ENCODE results near the gene CDK14.

DNA sequence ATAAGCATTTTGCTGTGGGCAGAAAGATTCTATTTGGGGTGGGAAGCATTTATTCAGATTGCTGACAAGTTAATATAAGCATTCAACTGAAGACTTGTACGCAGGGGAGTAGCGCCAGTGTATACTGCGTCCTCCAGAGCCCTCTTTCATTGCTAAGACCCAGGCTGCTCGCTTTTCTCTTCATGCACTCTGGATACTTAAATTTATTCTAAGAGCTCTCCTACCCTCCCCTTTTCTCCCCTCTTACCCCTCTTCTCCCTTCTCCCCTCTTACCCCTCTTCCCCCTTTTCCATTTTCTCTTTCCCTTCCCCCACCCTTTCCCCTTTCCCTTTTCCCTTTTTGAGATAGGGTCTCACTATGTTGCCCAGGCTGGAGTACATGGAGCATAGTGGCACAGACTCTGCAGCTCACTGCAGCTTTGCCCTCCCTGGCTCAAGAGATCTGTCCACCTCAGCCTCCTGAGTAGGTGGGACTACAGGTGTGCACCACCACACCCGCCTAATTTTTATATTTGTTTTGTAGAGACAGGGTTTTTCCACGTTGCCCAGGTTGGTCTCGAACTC is 125.8 kb downstream of the CDK14 start:
- TF ChIP-seq POLR2A (IDR thresholded peaks at IDR 0.05), result no peak
- no peak for TF ChIP-seq CTCF (IDR thresholded peaks at IDR 0.05)
